Measurements from ENCODE around the gene ARHGAP4.

Gene ARHGAP4

GRCh38 chrX:153926858-153927671 is 1.0 kb upstream of the ARHGAP4 start:
- DNase-seq (ENCODE audit: low spot score): no peak

DNA sequence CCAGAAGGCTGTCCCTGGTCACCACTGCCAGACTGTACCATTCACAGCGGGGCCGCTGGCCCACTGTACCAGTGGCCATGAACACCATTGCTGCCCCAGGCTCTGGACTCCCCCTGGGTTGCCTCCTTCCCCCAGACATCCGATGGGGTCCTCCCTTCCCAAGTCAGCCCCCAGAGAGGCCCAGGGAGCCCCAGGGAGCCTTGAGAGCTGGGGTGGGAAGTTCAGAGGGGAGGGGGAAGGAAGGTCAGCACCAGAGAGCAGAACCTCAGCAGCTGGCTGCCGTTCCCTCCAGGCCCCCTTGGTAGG is 441 bp upstream of the ARHGAP4 start:
- DNase-seq (ENCODE audit: low spot score): no peak

- no peak for DNase-seq (ENCODE audit: low spot score)
Measured at GRCh38 chrX:153925387-153925738, 701 bp downstream of the ARHGAP4 start.

- DNase-seq (ENCODE audit: low spot score): peak; percentile 71
Measured at GRCh38 chrX:153924149-153924861, 1.8 kb downstream of the ARHGAP4 start.

- DNase-seq (ENCODE audit: low spot score): no peak
Measured at GRCh38 chrX:153922932-153923857, 2.9 kb downstream of the ARHGAP4 start.

DNA sequence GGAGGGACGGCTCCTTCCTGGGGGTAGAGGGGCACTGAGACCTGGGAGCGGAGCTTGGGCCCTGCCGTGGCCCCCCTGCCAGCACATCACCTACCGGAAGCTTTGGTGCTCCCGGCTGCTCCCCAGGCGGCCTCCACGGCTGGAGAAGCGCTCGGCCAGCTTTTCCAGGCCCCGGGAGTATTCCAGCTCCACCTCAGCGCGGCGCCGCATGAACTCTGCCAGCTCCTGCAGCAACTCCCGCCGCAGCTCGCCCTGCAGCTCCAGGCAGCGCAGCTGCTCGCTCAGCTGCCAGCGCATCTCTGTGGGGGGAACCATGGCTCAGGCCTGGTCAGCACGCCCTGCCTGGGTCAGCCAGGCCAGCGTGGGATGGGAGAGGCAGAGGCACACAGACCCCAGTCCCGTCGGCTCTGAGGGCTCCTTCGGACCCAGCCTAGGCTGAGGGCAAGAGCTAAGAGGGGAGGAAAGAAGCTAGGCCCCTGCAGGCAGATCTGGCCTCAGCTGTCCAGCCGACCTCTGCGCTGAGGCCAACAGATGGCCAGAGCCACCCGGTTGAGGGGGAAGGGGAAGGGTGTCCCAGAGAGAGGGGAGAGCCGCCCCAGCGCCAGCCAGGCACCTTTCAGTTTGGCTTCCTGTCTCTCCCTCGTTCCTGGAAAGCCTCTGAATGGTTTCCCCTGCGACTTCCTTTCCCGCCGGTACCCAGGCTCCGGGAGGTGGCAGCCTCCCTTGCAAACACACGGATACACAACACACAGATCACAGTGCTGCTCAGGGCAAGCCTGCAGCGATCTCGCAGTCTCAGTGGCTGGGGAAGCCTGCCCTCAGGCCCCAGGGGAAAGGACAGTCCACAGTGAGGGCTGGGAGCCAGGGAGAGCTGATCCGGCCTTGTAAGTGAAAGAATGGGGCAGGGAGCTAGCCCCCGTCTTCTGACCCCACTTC is 4.3 kb downstream of the ARHGAP4 start:
- no peak for DNase-seq (ENCODE audit: low spot score)

DNA sequence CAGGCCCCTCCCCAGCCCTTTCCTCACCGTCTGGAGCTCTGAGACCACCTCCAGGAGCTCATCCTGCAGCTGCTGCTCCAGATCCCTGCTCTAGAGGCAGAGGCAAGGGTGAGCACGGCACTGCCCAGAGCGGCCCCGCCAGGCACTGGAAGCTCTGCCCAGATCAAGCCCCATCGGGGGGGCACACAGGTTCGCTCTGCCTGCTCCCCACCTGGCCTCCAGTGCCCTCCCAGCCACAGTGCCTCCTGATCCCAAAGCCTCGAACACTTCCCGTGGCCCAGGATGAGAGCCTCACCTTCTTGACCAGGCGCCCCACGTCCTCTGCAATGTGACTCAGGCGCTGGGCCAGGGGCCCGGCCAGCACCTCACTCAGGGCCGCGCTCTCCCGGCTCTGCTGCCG is 5.0 kb downstream of the ARHGAP4 start:
- DNase-seq (ENCODE audit: low spot score): no peak

GRCh38 chrX:153920546-153920945 is 5.5 kb downstream of the ARHGAP4 start:
- DNase-seq (ENCODE audit: low spot score): no peak

DNA sequence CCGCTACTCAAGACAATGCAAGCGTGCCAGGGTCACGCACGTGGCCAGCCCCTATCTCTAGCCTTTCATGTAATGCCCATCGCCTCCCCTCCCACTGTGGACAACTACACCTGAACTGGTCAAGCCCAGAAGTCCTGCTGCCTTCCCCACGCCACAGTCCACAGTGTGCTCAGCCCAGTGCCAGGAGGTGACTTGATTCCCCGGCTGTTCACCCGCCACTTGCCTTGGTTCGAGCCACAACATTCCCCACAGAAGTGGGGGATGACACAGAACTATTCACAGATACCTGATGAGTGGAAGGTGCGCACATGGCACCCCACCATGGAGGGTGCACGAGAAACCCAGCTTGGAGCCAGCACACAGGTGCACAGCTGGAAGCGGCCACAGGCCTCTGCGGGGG is 6.8 kb downstream of the ARHGAP4 start:
- DNase-seq (ENCODE audit: low spot score): no peak

- no peak for DNase-seq (ENCODE audit: low spot score)
Measured at GRCh38 chrX:153917869-153918268, 8.2 kb downstream of the ARHGAP4 start.

GRCh38 chrX:153913701-153914100 is 12.4 kb downstream of the ARHGAP4 start:
- DNase-seq (ENCODE audit: low spot score): no peak

GRCh38 chrX:153913211-153913610 is 12.9 kb downstream of the ARHGAP4 start:
- no peak for DNase-seq (ENCODE audit: low spot score)

GRCh38 chrX:153911798-153912197 is 14.3 kb downstream of the ARHGAP4 start:
- DNase-seq (ENCODE audit: low spot score): no peak

DNA sequence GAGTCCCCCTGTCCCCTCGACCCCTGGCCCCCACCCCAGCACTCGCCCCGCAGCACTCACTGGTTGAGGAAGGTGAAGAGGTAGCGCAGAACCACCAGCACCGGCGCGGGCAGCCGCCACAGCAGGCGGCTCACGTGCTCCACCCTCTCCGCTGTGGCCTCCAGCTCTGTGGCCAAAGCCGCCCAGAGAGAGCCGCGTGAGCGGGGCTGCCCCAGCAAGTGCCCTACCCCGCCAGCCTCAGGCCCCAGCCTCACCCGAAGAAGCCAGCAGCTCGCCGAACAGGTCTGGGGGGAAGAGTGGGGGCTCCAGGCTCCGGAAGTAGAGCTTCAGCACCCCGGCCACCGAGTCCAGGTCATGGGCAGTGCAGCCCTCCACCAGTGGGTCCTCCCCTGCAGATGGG is 15.6 kb downstream of the ARHGAP4 start:
- DNase-seq (ENCODE audit: low spot score): no peak

DNA sequence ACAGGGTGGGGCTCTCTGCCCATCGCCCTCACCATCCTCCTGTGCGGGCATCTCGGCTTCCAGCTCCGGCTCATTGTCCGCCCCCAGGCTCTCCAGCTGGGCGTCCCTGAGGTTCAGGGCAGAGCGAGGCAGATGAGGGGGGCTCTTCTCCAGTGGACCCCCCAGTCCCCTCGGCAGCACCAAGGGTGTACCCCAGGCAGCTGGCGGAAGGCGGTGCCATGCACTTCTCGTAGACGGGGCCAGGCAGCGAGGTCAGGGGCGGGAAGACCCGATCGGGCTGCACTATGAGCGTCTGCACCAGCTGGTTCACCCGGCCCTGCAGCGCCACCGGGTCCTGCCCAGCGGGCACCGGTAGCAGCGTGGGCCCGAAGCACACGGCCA is 16.1 kb downstream of the ARHGAP4 start:
- no peak for DNase-seq (ENCODE audit: low spot score)

DNA sequence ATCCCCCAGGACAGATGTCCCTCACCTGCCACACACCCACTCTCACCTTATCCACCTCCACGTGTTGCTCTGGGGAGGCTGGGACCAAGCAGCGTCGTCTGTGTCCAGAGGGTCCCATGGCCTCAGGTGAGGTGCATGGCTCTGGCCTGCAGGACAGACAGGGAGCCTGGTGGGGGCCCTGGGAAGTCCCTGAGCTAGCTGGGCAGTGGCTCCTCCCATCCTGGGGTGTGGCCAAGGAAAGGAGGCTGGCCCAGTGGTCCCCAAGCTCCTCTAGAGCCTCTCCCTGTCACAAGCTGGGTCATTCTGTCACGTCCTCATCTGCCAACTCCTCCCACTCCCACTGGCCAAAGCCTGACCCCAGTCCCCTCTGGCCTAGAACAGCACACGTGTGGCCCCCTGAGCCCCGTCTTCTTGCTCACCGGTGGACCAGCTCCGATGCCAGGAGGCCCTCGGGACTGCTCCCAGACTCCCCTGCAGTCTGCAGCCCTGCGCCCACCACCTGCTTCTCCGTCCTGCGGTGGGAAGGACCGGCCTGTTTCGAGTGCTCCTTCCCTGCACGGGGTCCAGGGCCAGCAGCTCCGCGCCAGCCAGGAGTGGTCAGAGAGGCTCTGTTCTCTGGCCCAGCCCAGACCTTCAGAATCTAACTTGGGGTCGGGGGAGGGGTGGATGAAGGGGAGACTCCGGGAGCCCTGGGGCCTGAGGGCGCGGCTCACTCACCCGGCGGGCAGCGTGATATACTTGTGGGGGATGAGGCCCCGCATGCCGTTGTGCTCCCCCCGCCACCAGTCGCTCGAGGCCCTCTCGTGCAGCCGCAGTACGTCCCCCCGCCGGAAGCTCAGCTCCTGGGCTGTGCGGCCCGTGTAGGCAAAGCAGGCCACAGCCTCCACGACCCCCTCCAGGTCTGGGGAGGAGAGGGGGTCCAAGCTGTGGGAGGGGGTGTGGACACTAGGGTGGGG is 16.8 kb downstream of the ARHGAP4 start:
- DNase-seq (ENCODE audit: low spot score): no peak

GRCh38 chrX:153908219-153908860 is 17.7 kb downstream of the ARHGAP4 start:
- no peak for DNase-seq (ENCODE audit: low spot score)

DNA sequence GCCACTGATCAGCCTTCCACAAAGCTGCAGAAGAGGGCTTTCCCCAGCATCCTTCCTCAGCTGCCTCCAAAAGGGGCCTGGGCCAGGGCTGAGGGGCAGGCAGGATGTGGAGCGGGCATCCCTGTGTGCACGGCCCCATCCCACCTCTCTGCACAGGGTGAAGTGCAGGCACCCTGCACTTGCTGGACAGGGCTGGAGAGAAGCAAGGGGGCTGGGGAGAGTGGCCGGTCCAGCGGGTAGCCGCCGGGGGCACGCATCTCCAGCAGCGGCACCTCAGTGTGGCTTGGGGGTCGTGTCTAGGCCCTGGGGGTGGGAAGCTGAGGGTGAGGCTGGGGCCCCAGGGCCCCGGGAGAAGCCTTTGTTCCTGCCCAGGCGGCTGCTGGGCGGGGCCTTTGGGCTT is 18.6 kb downstream of the ARHGAP4 start:
- DNase-seq (ENCODE audit: low spot score): no peak

GRCh38 chrX:153906126-153906917 is 19.7 kb downstream of the ARHGAP4 start:
- DNase-seq (ENCODE audit: low spot score): no peak
